Hypothalamus (tissue), 51 donors: ENCODE results near the gene MMP25.
"Not testable (repeated sequence)": the region's sequence is repeated elsewhere in the genome, so short reads cannot be mapped to it uniquely, and the experiment has no call there.

Experiments used
- DNase-seq, 51 donors: peaks; one replicate each; lab custom pipeline; 2025; lab: John Stamatoyannopoulos, UW

MMP25 gene

DNA sequence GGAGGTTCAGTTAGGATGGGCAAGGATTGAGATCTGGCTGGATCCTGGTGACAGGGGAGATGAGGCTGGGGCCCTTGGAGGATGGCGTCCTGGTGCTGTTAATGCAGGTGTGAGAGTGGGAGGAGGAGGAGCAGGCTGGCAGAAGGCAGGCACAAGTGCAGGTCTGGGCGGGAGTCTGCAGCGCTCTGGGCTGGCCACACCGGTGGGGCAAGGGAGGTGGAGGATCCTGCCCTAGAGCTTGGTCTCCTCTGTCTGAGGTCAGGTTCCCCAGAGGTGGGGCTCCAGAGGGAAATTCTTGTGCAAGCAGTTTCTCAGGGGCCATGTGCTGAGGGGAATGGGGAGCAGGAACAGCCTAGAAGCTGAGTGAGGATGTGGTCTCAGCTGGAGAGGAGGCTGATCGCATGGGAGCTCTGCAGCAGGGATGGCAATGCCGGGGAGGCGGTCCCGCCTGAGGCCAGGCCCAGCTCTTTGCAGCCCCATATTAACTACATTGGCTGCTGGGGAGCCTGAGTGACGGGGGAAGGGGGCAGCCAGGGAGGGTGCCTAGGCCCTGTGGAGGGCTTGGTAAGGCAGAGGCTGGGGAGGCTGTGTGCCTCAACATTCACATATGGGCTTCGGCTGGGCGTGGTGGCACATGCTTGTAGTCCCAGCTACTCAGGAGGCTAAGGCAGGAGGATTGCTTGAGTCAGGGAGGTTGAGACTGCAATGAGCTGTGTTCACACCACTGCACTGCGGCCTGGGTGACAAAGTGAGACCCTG lies 6.4 kb downstream of the MMP25 start:
- not testable (repeated sequence) for DNase-seq

DNA sequence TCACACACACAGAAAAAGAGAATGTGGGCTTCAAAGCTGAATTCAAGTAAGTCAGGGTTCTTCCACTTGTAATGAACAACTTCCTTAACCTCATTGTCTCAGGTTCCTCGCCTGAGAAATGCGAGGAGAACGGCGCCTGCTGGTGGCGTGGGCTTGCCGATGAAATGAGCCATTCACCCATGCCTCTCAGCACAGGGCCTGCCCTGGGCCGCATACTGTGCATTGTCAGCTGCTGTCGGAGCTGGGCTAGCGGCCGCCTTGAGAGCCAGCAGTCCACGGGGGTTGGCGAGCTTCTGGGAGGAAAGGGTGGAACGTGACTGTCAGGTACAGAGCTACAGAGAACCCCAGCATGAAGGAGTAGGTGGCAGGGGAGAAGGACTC lies 7.0 kb downstream of the MMP25 start:
- DNase-seq = not testable (repeated sequence)

DNA sequence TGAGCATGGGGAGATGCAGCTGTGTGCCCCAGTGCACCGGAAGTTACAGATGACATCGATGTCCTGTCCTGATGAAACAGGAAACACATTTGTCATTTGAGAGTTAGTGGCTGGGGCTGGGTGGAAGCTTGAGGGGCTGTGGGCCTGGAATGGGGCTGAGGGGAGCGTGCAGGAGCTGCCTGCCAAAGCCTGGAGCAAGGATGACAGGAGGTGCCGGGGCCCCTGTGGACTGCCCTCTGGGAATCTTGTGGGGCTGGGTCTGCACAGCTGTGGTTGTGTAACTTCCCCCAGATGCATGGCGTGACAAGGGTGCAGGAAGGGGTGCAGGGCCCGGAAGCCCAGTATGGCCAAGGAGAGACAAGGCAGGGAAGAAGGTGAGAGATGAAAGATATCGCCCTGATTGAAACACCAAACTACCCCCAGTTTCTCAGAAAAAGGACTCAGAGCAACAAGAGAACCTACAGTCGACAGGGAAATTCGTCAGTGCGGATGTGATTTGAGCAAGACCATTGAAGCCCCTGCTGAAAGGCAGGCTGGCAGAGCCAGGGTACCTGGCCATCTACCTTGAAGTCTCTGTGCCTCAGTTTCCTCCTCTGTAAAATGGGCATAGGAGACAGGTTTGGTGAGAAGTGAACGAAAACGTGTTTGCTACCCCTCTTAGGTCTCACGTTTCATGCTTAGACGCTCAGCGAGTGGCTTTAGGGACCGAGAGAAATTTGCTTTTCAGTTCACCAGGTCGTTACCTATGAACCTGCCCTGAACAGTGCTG lies 8.8 kb downstream of the MMP25 start:
- no peak for DNase-seq

DNA sequence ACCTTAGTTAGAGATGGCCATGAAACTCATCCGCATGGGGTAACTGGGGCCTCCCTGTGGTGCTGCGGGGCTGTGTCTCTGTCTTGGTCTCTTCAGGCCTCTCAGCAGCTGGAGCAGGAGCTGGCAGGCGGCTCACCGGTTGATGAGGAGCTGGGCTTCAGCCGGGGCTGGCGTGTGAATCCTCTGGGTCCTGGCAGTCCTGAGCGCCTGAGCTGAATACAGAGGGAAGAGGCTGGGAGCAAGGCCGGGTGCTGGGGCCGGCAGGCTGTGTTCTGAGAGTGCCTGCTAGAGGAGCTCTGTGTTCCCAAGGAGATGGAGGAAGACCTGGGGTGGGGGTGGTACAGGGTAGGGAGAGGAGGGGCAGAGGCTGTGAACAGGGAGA lies 9.4 kb downstream of the MMP25 start:
- peak in 3 of 51 donors; percentile 1 to 20 (median 5) for DNase-seq

DNA sequence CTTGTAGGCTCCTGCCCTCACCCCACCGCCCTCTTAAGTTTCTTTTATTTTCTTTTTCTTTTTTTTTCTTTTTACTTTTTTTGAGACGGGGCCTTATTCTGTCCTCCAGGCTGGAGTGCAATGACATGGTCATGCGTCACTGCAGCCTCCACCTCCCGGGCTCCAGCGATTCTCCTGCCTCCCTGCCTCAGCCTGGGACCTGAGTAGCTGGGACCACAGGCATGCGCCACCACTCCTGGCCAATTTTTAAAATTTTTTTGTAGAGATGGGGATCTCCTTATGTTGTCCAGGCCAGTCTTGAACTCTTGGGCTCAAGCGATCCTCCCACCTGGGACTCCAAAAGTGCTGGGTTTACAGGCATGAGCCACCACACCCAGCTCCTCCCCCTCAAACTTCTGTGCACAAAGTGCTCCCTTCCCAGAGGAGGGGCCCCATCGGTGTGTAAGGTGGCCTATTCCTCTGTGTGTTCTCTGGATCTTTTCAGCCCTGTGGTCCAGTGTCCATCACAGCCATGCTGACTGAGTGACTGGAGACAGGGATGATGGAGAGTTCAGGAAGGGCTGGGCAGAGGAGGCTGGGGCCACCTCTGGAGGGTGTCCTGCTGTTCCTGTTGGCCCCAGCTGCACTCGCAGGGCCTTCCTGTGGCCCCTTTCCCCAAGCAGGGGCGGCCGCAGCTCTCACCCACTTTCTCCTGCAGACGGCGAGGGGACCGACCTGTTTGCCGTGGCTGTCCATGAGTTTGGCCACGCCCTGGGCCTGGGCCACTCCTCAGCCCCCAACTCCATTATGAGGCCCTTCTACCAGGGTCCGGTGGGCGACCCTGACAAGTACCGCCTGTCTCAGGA lies 10.2 kb downstream of the MMP25 start:
- no peak for DNase-seq

DNA sequence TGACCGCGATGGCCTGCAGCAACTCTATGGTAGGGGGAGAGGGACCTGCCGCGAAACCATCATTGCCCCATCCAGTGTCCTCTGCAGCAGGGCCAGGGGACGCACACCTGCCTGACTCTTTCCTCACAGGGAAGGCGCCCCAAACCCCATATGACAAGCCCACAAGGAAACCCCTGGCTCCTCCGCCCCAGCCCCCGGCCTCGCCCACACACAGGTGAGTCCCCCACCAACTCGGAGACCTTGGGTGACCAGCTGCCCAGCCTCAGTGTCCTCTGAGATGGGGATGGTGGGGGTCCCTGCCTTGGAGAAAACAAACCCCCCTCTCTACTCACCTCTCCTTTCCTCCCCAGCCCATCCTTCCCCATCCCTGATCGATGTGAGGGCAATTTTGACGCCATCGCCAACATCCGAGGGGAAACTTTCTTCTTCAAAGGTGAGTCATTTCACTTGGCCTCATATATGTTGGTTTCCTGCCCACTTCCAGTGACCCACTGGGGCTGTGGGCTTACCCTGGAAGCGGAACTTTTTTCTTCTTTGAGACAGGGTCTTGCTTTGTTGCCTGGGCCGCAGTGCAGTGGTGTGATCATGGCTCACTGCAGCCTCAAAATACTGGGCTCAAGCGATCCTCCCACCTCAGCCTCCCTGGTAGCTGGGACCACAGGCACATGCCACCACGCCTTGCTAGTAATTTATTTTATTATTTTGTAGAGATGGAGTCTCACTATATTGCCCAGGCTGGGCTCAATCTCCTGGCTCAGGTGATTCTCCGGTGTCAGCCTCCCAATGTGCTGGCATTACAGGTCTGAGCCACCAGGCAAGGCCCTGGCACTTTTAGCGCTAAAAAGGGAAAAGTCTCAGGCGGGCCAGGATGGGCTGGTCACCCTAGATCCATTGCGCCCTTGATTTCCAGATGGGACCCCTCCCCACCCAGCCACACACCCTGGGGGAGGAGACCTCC lies 11.1 kb downstream of the MMP25 start:
- DNase-seq = no peak

DNA sequence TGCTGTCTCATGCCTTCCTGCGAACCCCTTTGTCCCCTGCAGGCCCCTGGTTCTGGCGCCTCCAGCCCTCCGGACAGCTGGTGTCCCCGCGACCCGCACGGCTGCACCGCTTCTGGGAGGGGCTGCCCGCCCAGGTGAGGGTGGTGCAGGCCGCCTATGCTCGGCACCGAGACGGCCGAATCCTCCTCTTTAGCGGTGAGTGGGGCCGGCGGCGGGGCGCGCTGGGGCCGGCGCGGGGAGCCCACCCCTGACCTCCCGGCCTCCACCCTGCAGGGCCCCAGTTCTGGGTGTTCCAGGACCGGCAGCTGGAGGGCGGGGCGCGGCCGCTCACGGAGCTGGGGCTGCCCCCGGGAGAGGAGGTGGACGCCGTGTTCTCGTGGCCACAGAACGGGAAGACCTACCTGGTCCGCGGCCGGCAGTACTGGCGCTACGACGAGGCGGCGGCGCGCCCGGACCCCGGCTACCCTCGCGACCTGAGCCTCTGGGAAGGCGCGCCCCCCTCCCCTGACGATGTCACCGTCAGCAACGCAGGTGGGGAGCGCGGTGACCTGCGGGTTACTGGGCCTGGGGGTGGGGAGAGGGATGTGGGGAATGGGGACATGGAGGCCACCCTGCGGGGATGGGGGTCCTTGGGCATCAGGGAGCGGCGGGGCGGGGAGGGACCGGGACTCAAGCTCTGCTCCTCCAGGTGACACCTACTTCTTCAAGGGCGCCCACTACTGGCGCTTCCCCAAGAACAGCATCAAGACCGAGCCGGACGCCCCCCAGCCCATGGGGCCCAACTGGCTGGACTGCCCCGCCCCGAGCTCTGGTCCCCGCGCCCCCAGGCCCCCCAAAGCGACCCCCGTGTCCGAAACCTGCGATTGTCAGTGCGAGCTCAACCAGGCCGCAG lies 12.0 kb downstream of the MMP25 start:
- DNase-seq = peak in 15 of 51 donors; percentile 5 to 51 (median 27)

DNA sequence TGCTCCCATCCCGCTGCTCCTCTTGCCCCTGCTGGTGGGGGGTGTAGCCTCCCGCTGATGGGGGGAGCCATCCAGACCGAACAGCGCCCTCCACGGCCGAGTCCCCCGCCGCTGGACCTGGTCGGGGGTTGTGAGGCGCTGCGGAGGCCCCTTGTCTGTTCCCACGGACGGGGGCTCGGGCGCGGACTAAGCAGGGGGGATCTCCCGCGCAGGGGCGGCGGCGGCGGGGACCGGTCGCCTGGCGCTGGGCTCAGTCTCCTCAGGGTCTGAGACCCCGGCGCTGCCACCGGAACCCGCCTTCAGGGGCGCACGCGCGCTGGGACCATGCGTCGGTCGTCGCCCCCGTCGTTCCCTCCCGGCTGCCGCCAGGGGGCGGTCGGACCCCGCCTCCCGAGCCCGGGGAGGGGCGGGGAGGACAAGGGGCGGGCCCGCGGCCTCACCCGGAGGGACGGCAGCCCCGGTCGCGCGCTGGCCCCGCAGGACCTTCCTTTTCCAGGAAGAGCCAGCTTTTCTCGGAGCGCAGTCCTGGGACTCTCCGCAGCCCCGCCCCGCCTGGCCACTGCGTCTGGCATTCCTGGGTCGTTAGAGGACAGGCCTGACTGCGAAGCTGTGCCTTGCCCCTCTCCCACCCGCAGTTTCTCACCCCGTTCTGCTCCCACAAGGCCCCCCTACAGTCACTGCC lies 12.8 kb downstream of the MMP25 start:
- peak in 50 of 51 donors; percentile 20 to 85 (median 62) for DNase-seq

DNA sequence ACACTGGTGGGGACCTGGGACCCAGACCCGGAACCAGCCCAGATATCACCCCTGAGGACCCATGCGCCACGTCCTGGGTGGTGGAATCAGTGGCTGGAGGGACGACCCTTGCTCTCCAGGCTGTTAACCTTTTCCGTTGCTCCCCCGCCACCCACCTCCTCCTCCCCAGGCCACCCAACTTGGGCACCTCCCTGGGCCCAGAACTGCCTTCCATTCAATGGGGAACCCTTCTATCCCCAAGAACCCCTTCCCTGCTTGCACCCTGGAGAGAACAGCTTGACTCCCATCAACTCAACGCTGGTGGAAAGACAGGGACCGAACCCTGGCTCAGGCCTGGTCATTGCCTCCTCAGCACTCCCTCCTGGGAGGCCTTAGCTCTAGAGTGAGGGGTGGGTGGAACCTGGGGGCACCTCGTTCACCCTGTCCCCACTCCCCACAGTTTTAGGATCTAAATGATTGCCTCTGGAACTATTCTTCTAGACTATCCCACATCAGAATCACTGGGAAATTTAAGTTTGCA lies 13.4 kb downstream of the MMP25 start:
- no peak for DNase-seq

DNA sequence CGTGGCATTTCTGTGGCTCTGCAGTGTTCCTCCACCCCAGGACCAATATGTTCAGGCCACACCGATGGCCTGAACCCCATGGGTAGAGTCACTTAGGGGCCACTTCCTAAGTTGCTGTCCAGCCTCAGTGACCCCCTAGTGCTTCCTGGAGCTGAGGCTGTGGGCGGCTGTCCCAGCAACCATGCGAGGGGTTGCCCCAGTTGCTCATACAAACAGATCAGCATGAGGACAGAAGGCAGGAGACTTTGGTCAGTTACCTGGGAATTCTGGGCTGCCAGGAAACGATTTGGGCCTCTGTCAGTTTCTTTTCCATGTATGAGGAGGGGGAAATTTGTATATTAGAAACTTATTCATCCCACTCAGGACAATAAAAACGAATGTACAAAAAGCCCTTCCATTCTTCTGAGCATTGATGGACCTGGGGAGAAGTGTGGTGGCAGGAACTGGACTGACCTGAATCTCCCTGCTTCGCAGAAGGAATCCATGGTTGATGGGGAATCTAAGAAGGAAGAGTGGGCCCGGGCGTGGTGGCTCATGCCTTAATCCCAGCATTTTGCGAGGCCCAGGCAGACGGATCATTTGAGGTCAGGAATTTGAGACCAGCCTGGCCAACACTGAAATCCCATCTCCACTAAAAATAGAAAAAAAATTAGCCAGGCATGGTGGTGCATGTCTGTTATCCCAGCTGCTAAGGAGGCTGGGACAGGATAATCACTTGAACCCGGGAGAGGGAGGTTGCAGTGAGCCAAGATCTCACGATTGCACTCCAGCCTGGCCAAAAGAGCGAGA lies 14.2 kb downstream of the MMP25 start:
- no peak for DNase-seq

DNA sequence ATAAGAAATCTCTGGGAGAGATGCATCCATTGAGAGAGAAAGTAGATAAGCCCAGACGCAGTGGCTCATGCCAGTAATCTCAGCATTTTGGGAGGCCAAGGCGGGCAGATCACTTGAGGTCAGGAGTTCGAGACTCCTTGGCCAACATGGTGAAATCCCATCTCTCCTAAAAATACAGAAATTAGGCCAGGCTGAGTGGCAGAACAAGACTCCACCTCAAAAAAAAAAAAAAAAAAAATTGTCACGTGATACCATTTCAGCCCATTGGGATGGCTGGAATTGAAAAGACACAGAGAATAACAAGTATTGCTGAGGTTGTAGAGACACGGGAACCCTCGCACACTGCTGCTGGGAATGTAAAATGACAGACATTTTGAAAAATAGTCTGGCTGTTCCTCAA lies 16.2 kb downstream of the MMP25 start:
- DNase-seq = no peak

DNA sequence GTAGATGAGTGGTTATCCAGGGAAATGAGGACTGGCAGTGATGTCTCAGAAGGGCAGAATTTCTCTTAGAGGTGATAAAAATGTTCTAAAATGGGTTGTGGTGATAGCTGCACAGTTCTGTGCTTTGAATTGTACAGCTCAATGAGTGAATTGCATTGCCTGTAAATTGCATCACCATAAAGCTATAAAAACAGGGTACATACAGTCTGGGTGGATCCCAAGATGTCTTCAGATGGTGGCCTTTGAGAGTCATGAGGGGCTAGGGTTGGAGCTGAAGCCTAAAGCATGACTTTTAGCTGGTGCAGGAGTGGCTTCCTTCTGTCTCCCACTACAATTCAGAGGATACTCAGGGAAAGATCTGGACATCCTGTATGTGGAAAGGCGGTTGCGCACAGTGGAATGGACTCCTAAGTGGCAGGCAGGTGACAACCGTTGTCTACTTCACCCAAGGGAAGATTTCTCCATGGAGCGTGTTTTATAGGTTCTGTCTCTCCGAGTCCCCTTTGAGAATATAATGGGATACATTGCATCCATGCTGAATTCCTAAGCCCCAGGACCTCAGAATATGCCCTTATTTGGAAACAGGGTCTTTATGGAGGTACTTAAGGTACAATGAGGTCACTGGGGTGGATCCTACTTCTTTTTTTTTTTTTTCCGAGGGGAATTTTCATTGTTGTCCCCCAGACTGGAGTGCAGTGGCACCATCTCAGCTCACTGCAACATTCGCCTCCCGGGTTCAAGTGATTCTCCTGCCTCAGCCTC lies 17.4 kb downstream of the MMP25 start:
- DNase-seq = no peak

DNA sequence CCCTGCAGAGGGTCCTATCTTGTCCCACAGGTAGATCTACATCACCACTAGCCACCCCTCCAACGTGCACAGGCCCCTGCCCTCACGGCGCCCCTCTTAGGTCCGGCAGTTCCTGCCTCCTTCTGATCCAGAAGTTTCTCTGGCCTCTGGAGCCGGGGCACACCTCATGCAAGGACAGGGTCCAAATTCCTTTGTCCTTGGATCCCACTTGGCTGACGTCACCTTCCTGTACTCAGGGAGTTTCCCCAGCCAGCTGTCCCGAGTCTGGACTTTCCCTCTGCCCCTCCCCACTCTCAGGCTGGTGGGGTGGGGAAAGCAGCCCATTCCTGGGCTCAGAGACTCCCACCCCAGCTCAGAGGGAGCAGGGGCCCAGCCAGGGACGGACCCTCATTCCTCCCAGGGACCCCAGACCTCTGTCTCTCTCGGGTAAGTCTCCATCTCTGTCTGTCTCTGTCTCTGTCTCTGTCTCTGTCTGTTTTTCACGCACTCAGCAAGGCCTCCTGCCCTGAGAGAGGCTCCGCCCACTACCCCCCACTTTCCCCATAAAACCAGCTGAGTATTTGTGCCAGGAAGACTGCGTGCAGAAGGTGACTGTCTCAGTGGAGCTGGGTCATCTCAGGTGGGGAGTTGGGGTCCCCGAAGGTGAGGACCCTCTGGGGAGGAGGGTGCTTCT lies 18.8 kb downstream of the MMP25 start, which contains the start of gene IL32:
Gene IL32, plus strand, starts transcription at position 572 of the 673 bp plus-strand sequence. CDS start 172 bp downstream, outside the sequence.
- no peak for DNase-seq

DNA sequence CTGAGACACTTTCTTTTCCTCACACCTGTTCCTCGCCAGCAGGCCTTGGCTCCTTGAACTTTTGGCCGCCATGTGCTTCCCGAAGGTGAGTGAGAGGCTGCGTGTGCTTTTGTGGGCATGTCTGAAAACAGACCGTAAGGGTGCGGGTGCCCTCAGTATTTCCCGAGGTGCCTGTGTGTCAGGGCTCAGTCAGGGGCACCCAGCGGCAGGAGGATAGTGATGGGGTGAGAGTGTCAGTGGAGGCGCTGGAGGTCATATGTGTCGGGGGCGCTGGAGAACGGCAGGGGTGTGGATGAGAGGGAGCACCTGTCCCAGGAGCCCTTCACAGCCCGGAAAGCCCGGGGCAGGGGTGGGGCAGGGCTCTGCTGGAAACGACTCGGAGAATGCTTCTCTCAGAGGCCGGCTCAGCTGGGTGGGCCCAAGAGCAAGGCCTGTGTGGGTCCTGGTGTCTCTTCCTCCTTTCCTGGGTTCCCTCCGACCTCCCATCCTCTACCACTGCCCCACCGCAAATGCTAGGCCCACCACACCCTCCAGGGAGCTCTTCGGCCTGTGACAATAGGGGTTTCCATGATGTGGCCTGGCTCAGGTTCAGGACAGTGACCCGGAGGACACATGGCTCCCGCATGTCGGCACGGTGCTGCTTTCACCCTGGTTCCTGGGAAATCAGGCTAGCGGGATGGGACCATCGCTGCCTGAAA lies 19.5 kb downstream of the MMP25 start:
- no peak for DNase-seq

DNA sequence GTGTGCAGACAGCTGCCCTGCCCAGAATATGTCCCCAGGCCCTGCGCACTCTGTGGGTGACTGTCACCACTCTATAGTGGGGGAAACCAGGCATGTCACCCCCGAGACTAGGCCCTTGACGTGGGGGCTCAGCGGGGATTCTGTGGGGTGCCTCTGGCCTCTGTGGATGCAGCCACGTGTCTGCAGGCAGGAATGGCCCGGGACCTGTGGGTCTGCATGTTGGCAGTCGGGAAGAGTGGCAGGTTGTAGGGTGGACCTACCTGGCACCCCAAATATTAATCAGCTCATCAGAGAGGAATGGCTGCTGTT lies 20.0 kb downstream of the MMP25 start:
- DNase-seq = no peak
